GM23338 (cell line): ENCODE results near the gene PGLYRP4. TPM values are rescaled to one million over a fixed set of nuclear protein-coding genes. Genes with fewer than 3 reads are reported as not detected.

Experiments used
- ATAC-seq: fragments of 200-7000 bp; cut with Tn5 transposase; 3 replicates; pipeline ENCODE4 v1.9.1; 2020
- DNase-seq: peaks from one replicate; pipeline ENCODE4 v3.0.0-alpha.2; 2015; ENCODE audit warnings: low spot score
- H2AFZ ChIP-seq: fragments of 200-600 bp; sonication (generic); 2 replicates; pipeline ENCODE4 v1.8.0; 2016; ENCODE audit warnings: antibody characterized with exemption, mild to moderate bottlenecking, moderate library complexity
- H3F3A ChIP-seq: fragments of 200-600 bp; sonication (generic); replicated peaks from 2 replicates; pipeline ENCODE4 v1.8.0; 2017; ENCODE audit warnings: antibody characterized with exemption, mixed run types, low read depth
- H3K27ac ChIP-seq: fragments of 200-600 bp; sonication (generic); 2 replicates; pipeline ENCODE4 v1.6.1; 2016; ENCODE audit warnings: low read depth
- H3K27me3 ChIP-seq: fragments of 200-600 bp; sonication (generic); 2 replicates; pipeline ENCODE4 v1.8.0; 2016; ENCODE audit warnings: mild to moderate bottlenecking, mixed run types, moderate library complexity; ENCODE audit not compliant: insufficient read depth
- H3K36me3 ChIP-seq: fragments of 200-600 bp; sonication (generic); 2 replicates; pipeline ENCODE4 v1.8.0; 2016; ENCODE audit warnings: mild to moderate bottlenecking; ENCODE audit not compliant: insufficient read depth
- H3K4me1 ChIP-seq: fragments of 200-600 bp; sonication (generic); 2 replicates; pipeline ENCODE4 v1.8.0; 2016; ENCODE audit warnings: mild to moderate bottlenecking, moderate library complexity; ENCODE audit not compliant: insufficient read depth
- H3K4me2 ChIP-seq: fragments of 200-600 bp; sonication (generic); 2 replicates; pipeline ENCODE4 v1.7.1; 2017; ENCODE audit warnings: mixed run types
- H3K4me3 ChIP-seq: fragments of 200-600 bp; sonication (generic); 2 replicates; pipeline ENCODE4 v1.6.1; 2016; ENCODE audit warnings: mixed run types
- H3K79me2 ChIP-seq: fragments of 200-600 bp; sonication (generic); replicated peaks from 2 replicates; pipeline ENCODE4 v1.8.0; 2017; ENCODE audit warnings: mild to moderate bottlenecking; ENCODE audit not compliant: insufficient read depth
- H3K9me2 ChIP-seq: fragments of 200-600 bp; sonication (generic); 2 replicates; pipeline ENCODE4 v1.8.0; 2017; ENCODE audit not compliant: insufficient read depth
- H4K20me1 ChIP-seq: fragments of 200-600 bp; sonication (generic); replicated peaks from 2 replicates; pipeline ENCODE4 v1.8.0; 2017; ENCODE audit warnings: mild to moderate bottlenecking; ENCODE audit not compliant: insufficient read depth
- H3K27ac Mint-ChIP-seq: 2 replicates; pipeline ENCODE4 v1.8.0; 2020; ENCODE audit warnings: inconsistent platforms, mild to moderate bottlenecking, moderate library complexity, mixed read lengths
- H3K27me3 Mint-ChIP-seq: 3 replicates; pipeline ENCODE4 v1.8.0; 2022; ENCODE audit warnings: low read depth, mild to moderate bottlenecking, moderate library complexity, mixed read lengths, inconsistent platforms; ENCODE audit not compliant: insufficient read depth, poor library complexity
- H3K36me3 Mint-ChIP-seq: 3 replicates; pipeline ENCODE4 v1.8.0; 2021; ENCODE audit warnings: low read depth, mild to moderate bottlenecking, inconsistent platforms, moderate library complexity, mixed read lengths
- H3K4me1 Mint-ChIP-seq: 3 replicates; pipeline ENCODE4 v1.8.0; 2020; ENCODE audit warnings: mild to moderate bottlenecking, inconsistent platforms, mixed read lengths
- H3K4me3 Mint-ChIP-seq: 3 replicates; pipeline ENCODE4 v1.8.0; 2021; ENCODE audit warnings: moderate library complexity, mild to moderate bottlenecking, inconsistent platforms, mixed read lengths
- H3K9me3 Mint-ChIP-seq: 3 replicates; pipeline ENCODE4 v1.8.0; 2020; ENCODE audit warnings: moderate library complexity, mild to moderate bottlenecking, inconsistent platforms, mixed read lengths
- CREB1 ChIP-seq: fragments of 250-450 bp; sonication (Bioruptor Pico); IDR thresholded peaks from 2 replicates; pipeline ENCODE4 v1.5.0; 2020; ENCODE audit warnings: low read depth, mild to moderate bottlenecking, moderate library complexity
- CTCF ChIP-seq, 2 experiments: fragments of 200-600 bp in 1 of 2; sonication (generic) in 1 of 2; conservative IDR thresholded peaks; 2 replicates each; pipeline versions ENCODE4 v1.5.1 to v1.6.1; 2016 to 2017; ENCODE audit warnings: antibody characterized with exemption in 2 of 2, low read depth in 2 of 2, mild to moderate bottlenecking in 2 of 2, moderate library complexity in 1 of 2
- ETS1 ChIP-seq: IDR thresholded peaks from 2 replicates; pipeline ENCODE4 v1.6.1; 2016; ENCODE audit warnings: antibody characterized with exemption
- EZH2 ChIP-seq: fragments of 200-600 bp; sonication (generic); IDR thresholded peaks from one replicate; pipeline ENCODE4 v1.8.0; 2017; ENCODE audit warnings: antibody characterized with exemption, mild to moderate bottlenecking, low read depth; ENCODE audit not compliant: unreplicated experiment
- EZH2phosphoT487 ChIP-seq: fragments of 200-600 bp; sonication (generic); IDR thresholded peaks from one replicate; pipeline ENCODE4 v1.8.1; 2018; ENCODE audit warnings: antibody characterized with exemption; ENCODE audit not compliant: unreplicated experiment
- JUNB ChIP-seq: IDR thresholded peaks from one replicate; pipeline ENCODE4 v1.6.1; 2016; ENCODE audit warnings: antibody characterized with exemption; ENCODE audit not compliant: unreplicated experiment
- POLR2AphosphoS5 ChIP-seq: IDR thresholded peaks from 2 replicates; pipeline ENCODE4 v1.6.1; 2016; ENCODE audit warnings: antibody characterized with exemption, low read depth
- REST ChIP-seq: IDR thresholded peaks from one replicate; pipeline ENCODE4 v1.6.1; 2018; ENCODE audit warnings: antibody characterized with exemption; ENCODE audit not compliant: unreplicated experiment
- ZNF114 ChIP-seq: fragments of 250-450 bp; sonication (Bioruptor Pico); IDR thresholded peaks from 2 replicates; pipeline ENCODE4 v1.5.0; 2020; ENCODE audit warnings: mild to moderate bottlenecking, moderate library complexity
- ZNF331 ChIP-seq: fragments of 250-450 bp; sonication (Bioruptor Pico); IDR thresholded peaks from 2 replicates; pipeline ENCODE4 v1.5.0; 2020; ENCODE audit warnings: low read depth, mild to moderate bottlenecking, moderate library complexity
- polyA plus RNA-seq: library from polyadenylated mRNA; unstranded; fragments of >200 nt; fragmentation: Nextera tagmentation; extraction: Ambion mirVana; gene quantifications from 2 replicates; pipeline ENCODE4 v1.2.1, GENCODE V29; 2016
- total RNA-seq: library from RNA; depleted of rRNA; stranded (reverse); fragments of >200 nt; shearing (Covaris generic); gene quantifications from 2 replicates; pipeline ENCODE4 v1.2.3, GENCODE V29; 2014

The PGLYRP4 gene
- total and polyA plus RNA-seq, 2 experiments from 2014 or later = not detected

GRCh38 chr1:153302308-153302707 lies 46.3 kb downstream of the PGLYRP4 start:
- H3K79me2 ChIP-seq = no peaks in the 10 kb centered on the region
- no peak overlapping the region for H3K27ac Mint-ChIP-seq
- H3K27me3 ChIP-seq = no peaks in the 10 kb centered on the region
- DNase-seq (no peak), ATAC-seq (no peak)
- peaks cover 11% of the 10 kb centered on the region for H3K4me1 Mint-ChIP-seq
- no peak overlapping the region for H3K4me3 Mint-ChIP-seq
- H3K27ac ChIP-seq = no peak overlapping the region
- no peak overlapping the region for H2AFZ ChIP-seq
- no peaks in the 10 kb centered on the region for H3K9me2 ChIP-seq
- H3K4me3 ChIP-seq = no peak overlapping the region
- H3K4me1 ChIP-seq = peaks cover 7% of the 10 kb centered on the region
- no peaks in the 10 kb centered on the region for H3K36me3 ChIP-seq
- TF ChIP-seq ETS1 (no peak), EZH2 (no peak), ZNF114 (CRISPR knock-in tag) (no peak), REST (no peak), CTCF (conservative IDR thresholded peaks at IDR 0.05; ENCODE audit: low read depth in 2 of 2) (no peak), JUNB (no peak)
- no peaks in the 10 kb centered on the region for H3F3A ChIP-seq
- no peak overlapping the region for H3K4me2 ChIP-seq
- no peaks in the 10 kb centered on the region for H3K9me3 Mint-ChIP-seq
- peaks cover 12% of the 10 kb centered on the region for H3K27me3 Mint-ChIP-seq
- H3K36me3 Mint-ChIP-seq = no peaks in the 10 kb centered on the region
- H4K20me1 ChIP-seq = no peaks in the 10 kb centered on the region

- Mint-ChIP-seq H3K4me3 (no peak overlapping the region), H3K4me1 (peaks cover 5% of the 10 kb centered on the region), H3K36me3 (no peaks in the 10 kb centered on the region), H3K27me3 (peaks cover 8% of the 10 kb centered on the region), H3K9me3 (no peaks in the 10 kb centered on the region), H3K27ac (no peak overlapping the region)
- Histone ChIP-seq H3K36me3 (no peaks in the 10 kb centered on the region), H3K4me1 (no peaks in the 10 kb centered on the region), H3K4me2 (no peak overlapping the region), H3K4me3 (no peak overlapping the region), H3F3A (no peaks in the 10 kb centered on the region), H3K9me2 (no peaks in the 10 kb centered on the region), H3K27me3 (no peaks in the 10 kb centered on the region), H3K79me2 (no peaks in the 10 kb centered on the region), H2AFZ (no peak overlapping the region), H4K20me1 (no peaks in the 10 kb centered on the region), H3K27ac (no peak overlapping the region)
- TF ChIP-seq EZH2 (no peak), CTCF (conservative IDR thresholded peaks at IDR 0.05; ENCODE audit: low read depth in 2 of 2) (no peak), EZH2phosphoT487 (no peak), POLR2AphosphoS5 (no peak), ZNF331 (CRISPR knock-in tag) (no peak), REST (no peak), CREB1 (CRISPR knock-in tag) (no peak)
- DNase-seq (no peak), ATAC-seq (no peak)
Observed at GRCh38 chr1:153293851-153294250, 54.8 kb downstream of the PGLYRP4 start.
